Prostate gland (tissue), 2 donors: ENCODE results near the gene AGO4.

Source experiments
- CTCF ChIP-seq, 4 experiments: fragments of 200-600 bp in 2 of 4; fragments of 450-650 bp in 2 of 4; sonication (generic) in 2 of 4; IDR thresholded peaks; 1 replicate in 3 of 4; 2 replicates in 1 of 4; pipeline ENCODE4 v1.5.1; 2016 to 2019; ENCODE audit warnings: antibody characterized with exemption in 4 of 4, mild to moderate bottlenecking in 2 of 4, moderate library complexity in 2 of 4
- POLR2A ChIP-seq: fragments of 450-650 bp; IDR thresholded peaks from one replicate; pipeline ENCODE4 v1.6.1; 2016; ENCODE audit warnings: antibody characterized with exemption, mild to moderate bottlenecking
- POLR2AphosphoS5 ChIP-seq: sonication (generic); formaldehyde crosslinking; IDR thresholded peaks from one replicate; pipeline ENCODE4 v1.6.1; 2017; ENCODE audit warnings: antibody characterized with exemption

- TF ChIP-seq CTCF (IDR thresholded peaks at IDR 0.05) (no peak), POLR2A (no peak), POLR2AphosphoS5 (no peak)
These were observed 86.8 kb downstream of the AGO4 start for GRCh38 chr1:35894656-35895055.
